Daoy (cell line): ENCODE measurements around the gene ATG7. TPM values are rescaled to one million over a fixed set of nuclear protein-coding genes. Genes with fewer than 3 reads are reported as not detected.

ENCODE experiments used
- DNase-seq: peaks from one replicate; pipeline ENCODE4 v3.0.0-alpha.2; 2015; ENCODE audit warnings: low read depth
- total RNA-seq: library from RNA; depleted of rRNA; stranded (reverse); fragments of >200 nt; shearing (Covaris generic); gene quantifications from 2 replicates; pipeline ENCODE4 v1.2.3, GENCODE V29; 2014; rRNA removed

ATG7 gene
- total RNA-seq, 1 experiment from 2014 or later, result 51.6 TPM

DNA sequence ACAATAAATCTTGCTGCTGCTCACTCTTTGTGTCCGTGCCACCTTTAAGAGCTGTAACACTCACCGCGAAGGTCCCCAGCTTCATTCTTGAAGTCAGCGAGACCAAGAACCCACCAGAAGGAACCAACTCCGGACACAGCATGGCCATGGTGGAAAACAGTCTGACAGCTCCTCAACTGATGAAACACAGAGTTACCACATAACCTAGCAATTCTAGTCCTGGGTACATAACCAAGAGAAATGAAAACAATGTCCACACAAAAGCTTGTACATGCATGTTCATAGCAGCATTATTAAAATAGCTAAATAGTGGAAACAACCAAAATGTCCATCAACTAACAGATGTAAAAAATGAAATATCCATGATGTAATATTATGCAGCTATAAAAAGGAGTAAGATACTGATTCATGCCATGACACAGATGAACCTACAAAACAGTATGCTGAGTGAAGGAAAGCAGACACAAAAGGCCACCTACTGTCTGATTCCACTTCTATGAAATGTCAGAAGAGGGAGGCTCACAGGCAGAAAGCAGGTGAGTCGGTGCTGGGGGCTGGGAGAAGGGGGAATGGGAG, 334.8 kb downstream of the ATG7 start:
- DNase-seq, result no peak

Other genes starting within 250 kb of the ATG7 start
- 8.2 and 9.0 TPM in 2 replicates for gene HRH1, start 117.9 kb upstream of the ATG7 start, total RNA-seq